ENCODE results near the gene CNTN4.

The CNTN4 gene

DNA sequence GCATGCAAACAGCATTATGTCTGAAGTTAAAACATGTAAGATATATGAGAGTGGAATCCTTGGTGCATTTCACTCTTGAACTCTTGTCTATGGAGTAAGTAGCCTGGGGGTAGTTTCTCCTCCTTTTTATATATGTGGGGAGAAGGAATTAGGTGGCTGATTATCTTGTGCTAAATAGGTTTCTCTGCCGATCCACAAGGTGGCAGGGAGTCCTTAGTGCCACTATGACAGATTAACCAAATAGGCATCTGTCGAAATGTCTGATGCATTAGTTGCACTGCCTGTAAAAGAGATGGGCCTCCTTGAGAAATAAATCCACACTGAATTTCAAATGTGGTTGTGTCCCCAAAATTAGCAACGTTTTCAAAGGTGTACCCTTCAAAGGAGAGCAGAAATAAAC, 170.1 kb downstream of the CNTN4 start:
- DNase-seq, result peak in 1 of 14 donors; percentile 21

DNA sequence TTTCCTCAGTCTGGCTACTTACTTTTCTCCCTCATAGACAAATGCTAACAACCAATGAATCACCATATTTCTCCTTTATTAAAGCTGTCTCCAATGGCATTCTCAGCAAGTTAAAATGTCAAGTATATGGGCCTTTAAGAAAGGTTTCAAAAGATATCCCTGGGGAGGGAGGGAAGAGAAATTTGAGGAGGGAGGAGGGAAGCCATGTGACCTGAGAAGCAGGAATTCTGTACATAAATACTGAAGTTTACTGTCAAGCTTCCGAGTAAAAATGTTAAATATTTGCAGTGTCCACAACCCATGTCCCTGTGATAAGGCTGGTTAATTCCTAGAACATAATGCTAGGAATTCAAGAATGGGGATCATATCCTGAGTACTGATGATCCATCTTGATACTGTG, 175.9 kb downstream of the CNTN4 start:
- DNase-seq, result no peak

DNA sequence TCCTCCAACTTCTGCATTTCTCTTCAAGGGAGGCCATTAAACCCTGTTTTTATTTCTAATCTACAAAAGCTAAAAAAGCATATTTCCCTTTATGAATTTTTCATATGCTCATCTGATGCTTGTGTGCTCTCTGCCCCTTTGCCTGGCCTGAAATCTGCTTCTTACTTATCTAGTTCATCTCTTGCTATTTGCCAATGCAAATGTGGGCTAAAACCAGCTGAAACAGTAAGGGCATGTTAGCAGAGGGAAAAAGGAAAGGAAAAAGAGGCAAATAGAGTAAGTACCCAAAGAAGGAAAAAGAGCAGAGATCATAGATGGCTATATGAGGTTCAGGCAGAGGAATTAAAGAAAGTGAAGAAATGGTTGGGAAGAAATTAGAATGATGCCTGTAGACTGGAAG, 185.2 kb downstream of the CNTN4 start:
- DNase-seq, result no peak

DNA sequence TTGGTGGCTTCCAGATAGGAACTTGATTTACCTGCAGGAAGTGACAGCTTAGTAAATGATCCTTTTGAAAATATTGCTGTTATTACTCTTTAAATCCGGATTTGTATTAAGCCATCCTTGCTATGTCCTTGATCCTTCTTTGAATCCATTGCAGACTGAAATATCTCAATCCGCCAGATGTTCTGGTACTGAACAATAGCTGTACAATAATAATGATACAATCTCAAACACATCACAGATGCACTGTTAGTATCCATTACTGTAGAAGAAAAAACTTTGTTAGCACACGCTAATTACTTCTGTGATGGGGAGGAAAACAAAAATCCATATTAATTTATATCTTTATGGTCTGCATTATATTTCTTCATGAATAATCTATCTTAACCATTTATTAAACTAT, 202.3 kb downstream of the CNTN4 start:
- no peak for DNase-seq

DNA sequence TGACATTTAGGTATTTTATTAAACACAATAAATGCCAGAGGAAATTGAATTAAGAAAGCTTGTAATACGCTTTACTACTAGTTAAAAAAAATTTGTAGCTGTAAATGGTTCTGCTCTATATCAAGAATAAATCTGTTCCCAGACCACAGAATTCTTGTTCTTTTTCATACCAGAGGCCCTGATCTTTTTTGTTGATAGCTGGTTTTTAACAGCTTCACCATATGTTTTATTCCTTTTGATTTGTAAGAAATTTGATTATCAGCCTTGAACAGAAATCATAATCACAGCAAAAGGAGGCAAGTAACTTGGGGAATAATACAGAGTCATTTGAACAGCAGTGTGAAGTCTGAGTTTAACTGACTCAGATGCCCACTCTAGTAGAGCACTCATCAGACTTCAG, 202.7 kb downstream of the CNTN4 start:
- DNase-seq, result no peak

DNA sequence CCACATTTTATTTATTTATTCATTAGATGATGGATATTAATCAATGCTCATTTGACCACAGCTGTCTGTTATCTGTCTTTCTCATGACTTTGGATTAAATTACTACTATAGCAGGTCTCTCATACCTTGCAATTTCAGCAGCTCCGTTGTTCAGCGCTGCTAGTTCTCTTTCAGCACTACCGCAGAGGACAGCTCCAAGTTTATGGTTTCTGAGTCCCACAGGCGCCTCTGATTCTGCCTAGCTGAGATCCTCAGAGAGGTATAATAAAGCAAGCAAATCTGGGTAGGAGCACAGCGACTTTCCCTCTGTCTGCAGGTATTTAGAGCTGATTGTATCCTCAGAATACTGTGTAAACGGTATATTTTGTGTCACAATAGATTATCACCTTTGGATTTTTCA, 204.9 kb downstream of the CNTN4 start:
- DNase-seq, result no peak

DNA sequence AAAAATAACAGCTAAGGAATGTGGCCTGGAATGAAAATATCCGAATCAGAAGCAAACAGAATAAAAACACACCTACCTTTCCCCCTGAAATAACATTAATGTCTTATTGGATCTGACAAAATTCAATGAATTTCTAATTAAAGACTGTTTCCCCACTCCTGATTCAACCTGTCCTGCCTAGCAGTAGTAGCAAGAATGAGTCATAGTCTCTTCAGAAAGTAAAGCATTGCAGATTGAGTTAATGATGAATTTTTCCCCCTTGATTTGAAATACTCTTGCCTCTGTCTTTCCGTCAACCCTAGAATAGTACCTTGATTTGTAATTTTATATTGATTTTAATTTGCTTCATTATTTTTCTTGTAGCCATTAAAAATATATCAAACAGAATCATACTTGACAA, 212.4 kb downstream of the CNTN4 start:
- DNase-seq, result no peak

DNA sequence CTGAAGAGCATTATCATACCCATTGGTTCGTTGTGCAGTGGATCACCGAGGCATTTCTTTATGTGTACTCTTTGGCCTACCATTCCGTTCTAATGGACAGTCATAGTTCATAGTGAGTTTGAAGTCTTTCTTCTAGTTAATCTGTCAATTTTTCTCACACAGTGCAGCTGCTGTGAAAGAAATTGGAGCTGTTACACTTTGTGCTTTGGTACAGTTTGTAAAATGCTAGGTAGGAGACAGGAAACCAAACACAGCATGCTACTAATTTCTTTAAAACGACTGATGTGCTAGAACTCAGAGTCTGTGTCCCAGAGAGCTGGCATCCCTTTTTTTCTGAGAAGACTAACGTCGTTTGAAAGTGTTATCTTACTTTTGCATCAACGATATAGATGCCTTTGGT, 218.9 kb downstream of the CNTN4 start:
- DNase-seq, result no peak

DNA sequence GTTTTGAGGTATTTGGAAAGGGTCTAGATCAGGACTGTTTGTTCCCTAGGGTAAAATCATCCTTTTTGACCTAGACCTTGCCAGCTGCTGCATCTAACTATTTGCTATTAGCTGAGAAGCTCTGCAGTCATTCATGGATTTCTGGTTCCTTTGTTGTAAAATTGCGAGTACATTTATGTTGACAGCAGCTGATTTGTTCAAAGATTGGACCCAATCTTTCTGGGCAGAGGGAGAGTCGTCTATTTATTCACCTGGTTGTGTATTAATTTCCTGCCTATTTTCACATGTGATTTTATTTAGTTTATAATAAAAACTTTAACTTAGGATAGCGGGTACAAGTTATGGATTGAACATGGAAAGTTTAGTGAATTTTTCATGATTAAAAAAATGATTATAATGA, 236.3 kb downstream of the CNTN4 start:
- DNase-seq, result no peak

DNA sequence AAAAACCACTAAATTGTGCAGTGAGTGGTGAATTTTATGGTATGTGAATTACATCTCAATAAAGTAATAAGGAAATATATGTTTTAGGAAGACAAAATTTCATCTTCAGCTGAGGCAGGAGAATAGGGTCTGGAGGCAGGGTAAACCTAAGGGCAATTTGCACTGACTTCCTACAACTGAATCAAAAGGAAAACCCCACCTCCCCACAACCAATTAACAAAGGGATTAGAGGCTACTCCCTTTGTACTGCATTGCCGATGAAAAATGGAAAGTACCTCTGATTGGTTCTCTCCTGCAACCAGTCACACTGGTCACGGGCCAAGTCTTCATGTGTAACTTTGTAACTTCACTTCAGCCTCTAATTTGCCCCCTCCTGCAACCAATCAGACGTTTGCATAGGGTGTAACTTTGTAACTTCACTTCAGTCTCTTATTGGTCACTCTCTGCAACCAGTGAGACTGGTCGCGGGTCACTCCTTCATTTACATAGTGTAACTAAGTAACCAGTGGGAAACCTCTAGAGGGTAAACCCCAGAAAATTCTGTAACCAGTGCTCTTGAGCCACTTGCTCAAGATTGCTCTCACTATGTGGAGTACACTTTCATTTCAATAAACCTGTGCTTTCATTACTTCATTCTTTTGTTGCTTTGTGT, 244.5 kb downstream of the CNTN4 start:
- DNase-seq, result no peak

DNA sequence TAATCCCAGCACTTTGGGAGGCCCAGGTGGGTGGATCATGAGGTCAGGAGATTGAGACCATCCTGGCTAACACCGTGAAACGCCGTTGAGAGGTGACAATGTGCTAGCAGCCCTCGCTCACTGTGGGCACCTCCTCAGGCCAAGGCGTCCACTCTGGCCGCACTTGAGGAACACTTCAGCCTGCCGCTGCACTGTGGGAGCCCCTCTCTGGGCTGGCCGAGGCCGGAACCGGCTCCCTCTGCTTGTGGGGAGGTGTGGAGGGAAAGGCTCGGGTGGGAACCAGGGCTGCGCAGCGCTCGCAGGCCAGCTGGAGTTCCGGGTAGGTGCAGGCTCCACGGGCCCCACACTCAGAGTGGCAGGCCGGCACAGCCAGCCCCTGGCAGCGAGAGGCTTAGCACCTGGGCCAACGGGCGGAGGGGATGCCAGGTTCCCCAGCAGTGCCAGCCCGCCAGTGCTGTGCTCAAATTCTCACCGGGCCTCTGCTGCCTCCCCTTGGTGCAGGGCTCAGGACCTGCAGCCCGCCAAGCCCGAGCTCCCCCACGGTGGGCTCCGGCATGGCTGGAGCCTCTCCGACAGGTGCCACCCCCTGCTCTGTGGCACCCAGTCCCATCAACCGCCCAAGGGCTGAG, 253.6 kb downstream of the CNTN4 start:
- DNase-seq, result peak in 1 of 14 donors; percentile 3

DNA sequence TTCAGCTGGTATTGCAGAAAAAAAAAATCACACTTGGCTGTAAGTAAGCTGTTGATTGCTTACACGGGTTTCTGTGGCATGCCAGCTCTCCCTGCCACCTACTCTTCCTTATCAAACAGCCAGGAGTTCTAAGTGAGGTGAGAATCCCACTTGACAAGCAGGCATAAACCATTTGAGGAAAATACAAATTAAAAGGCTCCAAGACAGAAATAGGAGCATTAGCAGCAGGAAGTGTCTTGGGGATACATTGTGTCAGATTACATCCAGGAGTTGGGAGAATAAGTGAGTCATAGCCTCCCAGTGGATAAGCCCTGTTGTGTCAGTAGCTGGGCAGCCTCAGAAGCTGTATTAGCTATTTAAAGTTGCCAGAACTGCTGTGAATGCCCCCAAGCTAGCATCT, 256.0 kb downstream of the CNTN4 start:
- no peak for DNase-seq

DNA sequence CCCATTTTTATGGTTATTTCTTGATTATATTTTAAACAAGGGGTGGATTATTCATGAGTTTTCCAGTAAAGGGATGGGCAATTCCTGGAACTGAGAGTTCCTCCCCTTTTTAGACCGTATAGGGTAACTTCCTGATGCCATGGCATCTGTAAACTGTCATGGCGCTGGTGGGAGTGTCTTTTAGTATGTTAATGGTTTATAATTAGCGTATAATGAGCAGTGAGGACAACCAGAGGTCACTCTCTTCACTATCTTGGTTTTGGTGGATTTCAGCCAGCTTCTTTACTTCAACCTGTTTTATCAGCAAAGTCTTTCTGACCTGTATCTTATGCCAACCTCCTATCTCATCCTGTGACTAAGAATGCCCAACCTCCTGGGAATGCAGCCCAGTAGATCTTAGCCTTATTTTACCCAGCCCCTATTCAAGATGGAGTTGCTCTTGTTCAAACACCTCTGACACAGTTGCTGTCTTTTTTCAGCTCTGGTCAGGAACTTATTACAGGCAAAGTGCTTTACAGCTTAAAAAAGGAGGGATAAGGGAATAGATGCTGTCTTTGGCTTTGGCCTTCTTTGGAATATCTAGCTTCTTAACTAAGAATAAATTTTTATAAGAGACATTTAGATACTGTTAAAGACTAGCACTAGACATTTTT, 257.8 kb downstream of the CNTN4 start:
- DNase-seq, result no peak

DNA sequence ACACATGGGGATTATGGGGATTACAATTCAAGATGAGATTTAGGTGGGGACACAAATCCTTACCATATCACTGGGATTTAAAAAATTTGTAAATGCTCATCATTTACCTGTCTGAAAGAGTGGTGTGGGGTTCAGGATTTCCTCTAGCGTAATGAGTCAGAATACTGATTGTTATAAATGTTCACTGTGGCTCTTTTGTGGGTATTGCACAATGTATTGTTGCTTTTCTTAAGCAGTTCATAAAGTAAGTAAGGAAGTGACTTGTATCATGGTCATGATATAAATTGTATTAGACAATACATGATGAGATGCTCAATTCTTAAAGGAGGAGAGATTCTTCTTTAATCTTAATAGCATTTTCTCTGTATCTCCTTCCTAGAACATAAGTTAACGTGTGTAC, 262.1 kb downstream of the CNTN4 start:
- DNase-seq, result no peak

DNA sequence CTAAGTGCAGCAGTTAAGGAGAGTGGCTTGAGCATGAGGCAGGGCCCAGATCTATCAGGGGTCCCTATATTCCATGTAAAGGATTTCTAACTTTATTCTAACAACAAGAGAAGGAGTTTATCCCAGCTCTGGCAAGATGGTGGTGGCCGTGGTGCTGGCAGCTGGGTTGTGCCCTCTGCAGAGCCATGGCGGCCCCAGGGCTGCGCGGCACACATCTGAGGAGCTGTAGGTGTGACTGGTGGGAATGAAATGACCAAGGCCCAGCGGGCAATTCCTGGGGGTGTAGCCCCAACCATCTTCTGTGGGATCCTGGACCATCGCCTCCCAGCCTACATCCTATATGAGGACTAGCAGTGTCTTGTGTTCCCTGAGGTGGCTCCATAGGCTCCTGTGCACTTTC, 263.5 kb downstream of the CNTN4 start:
- no peak for DNase-seq

DNA sequence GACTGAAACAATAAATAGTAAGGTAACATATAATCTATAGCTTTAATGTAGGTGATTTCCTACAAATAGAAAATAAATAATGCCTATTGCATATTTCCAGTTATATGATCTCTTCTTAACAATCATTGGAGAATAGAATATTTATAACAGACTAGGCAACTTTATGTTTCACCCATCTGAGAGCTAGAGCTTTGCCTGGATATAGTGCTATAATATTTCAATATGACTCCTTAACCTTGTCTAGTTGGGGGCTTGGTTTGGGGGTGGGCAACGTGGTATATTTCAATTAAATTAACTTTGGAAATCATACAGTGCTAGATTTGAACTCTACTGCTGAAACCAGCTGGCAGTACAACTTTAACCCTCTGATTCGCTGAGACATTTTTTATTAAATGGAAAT, 265.2 kb downstream of the CNTN4 start:
- DNase-seq, result no peak

DNA sequence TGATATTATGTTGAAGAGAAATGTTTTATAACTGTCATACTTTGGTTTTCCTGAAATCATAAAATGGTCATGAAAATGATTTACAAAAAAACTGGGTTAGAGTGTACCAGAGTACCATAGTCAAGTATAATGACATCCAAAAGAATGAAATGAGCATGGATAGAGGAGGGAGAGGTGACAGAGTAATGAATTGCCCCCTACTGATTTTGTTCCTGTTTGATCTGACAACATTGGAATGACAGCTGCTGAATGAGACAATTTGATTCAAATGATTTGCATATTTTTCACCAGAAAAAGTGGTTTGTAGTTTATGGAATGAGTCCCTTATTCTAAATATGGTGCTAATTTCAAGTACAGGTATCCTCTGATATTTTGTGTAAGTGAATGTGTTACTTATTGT, 271.7 kb downstream of the CNTN4 start:
- no peak for DNase-seq

DNA sequence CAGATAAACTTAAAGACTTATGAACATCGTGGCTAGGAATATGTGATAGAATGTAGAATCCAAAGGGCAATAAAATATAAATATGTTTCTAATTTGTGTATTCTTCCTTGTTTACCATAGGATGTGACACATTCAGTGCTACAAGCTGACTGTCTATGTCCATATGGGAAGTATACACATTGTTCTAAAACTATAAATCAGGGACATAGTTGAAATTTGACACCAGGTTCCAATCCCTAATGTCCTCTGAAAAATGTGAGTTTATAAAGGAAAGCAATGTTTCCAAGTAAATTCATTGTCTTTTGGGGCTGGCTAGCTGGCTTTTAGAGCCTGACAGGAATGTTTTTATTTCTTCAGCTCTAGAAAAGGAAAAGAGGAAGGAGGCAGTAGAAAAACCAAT, 273.6 kb downstream of the CNTN4 start:
- DNase-seq, result no peak

DNA sequence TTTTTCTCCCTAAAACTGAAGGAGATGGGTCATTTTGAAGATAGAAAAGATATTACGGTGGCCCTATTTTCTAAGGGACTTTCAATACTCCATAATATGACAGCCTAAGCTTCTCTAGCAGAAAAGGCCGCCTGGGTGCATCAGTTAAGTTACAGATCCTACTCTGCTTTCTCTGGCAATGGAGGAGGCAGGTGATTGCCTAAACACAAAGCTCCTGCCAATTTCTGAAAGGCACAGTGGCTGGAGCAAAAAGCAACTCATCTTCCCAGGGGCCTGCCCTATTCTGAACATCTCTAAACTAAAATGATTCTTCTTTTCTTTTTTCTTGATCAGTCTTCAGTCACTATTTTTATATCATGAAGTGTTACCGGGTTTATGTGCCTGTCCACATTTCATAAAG, 276.7 kb downstream of the CNTN4 start:
- DNase-seq, result peak in 1 of 14 donors; percentile 60

DNA sequence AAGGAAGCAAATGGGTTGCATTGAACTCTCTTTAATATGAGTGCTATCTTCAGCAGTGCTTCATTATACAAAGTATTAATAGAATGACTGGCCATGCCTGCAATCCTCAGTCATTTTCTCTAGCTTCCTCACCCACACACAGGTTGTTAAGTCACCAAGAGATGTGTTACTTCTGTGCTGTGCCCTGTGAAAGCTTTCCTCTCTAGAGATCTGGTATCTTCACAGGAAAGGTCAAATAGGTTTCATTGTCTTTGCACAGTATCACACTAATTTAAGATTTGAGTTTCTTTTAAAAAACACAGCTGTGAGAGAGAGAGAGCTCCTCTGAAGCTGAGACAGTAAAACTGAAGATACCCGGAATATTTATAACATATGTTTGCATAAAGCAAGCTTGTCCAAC, 278.6 kb downstream of the CNTN4 start:
- DNase-seq, result no peak

DNA sequence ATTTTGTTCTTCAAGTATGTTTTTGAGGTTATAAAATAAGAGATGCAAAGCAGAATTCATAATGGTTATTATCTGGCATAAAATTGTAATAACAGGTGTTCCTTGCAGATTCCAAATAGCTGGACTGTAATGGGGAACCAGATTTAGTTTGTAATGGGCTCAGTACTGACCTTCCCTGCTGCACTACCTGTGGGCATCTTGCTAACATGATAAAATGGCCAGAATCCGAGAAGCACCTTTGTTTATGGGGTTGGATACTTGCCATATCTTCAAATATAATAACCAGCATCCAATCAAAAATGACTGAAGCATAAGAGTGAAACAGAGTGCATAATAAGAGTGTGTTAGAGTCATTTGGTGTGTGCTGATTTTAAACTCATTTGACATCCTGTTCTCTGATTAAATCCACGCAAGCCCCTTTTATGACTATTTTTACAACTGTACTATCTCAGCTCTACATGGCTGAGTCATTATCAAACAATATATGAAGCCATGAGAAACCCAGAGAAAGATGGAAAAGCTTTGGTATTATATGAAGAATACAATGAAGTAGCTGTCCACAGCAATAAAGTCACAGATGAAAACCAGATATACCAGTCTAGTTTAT, 292.4 kb downstream of the CNTN4 start:
- peak in 1 of 14 donors; percentile 86 for DNase-seq

DNA sequence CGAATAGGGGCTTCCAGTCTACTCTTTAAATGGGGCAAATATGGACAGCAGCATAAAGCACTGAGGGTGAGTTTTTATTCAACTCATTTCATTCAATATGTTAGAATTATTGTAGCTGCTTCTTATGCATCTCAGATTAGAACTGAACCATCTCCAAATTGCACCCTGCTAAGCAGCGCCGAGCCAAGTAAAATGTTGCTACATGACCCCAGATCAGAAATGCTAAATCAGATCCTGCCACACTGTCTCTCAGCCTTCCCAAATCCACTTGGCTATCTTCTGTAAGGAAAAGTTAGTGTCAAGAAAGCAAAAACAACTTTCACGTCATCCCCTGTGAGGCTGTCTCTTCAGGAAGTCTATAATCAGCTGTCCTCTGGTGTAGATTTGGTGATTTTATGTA, 293.2 kb downstream of the CNTN4 start:
- DNase-seq, result peak in 1 of 14 donors; percentile 55

DNA sequence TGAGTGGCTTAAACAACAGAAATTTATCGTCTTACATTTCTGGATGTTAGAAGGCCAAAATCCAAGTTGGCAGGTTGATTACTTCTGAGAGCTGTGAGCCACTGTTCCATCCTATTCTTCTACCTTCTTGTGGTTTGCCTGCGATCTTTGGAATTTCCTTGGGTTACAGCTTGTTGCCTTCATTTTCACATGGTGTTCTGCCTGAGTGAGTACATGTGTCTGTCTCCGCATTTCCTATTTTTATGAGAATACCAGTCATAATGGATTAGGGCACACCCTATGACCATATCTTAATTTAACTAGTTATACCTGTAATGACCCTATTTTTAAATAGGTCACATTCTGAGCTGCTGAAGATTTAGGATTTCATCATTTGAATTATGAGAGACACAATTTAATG, 294.3 kb downstream of the CNTN4 start:
- peak in 1 of 14 donors; percentile 65 for DNase-seq

DNA sequence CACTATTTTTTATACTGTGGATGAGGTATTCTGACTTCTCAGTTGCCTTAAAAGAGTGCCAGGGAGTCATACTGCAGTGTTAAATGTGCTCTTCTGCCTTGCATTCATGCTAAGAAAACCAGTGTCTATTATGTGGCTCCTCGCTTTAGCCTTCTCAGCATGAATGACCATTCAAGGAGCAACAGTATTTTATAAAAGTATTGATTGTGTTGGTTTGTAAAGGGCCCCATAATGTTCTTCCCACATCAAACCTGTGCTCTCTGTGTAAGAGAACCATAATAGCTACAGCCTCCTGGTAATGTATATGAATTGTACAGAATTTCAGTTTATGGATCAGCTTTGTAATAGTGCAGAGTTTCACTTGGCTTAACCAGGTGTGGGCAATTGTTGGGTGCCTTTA, 316.4 kb downstream of the CNTN4 start:
- no peak for DNase-seq
